HepG2 (cell line): ENCODE measurements around the gene FANCF. TPM values are rescaled to one million over a fixed set of nuclear protein-coding genes. Genes with fewer than 3 reads are reported as not detected.

Source experiments
- CBX2 ChIP-seq, 2 experiments: fragments of 200-600 bp in 1 of 2; sonication (generic); formaldehyde crosslinking in 1 of 2; IDR thresholded peaks; 2 replicates each; pipeline versions ENCODE4 v1.7.0 to v1.8.1; 2018 to 2022; ENCODE audit warnings: low read depth in 2 of 2, low read length in 1 of 2, mild to moderate bottlenecking in 1 of 2, missing genetic modification reagents in 1 of 2
- FOXA3 ChIP-seq: IDR thresholded peaks from 2 replicates; pipeline ENCODE4 v1.6.1; 2016; ENCODE audit warnings: missing genetic modification reagents, missing compliant biosample characterization
- GABPA ChIP-seq, 2 experiments: IDR thresholded peaks; 2 replicates each; pipeline ENCODE4 v1.6.1; 2011 to 2016; ENCODE audit warnings: low read depth in 2 of 2, low read length in 1 of 2, missing biosample characterization in 1 of 2, missing genetic modification characterization in 1 of 2
- HCFC1 ChIP-seq: fragments of 150-350 bp; IDR thresholded peaks from 2 replicates; pipeline ENCODE4 v1.6.1; 2014; ENCODE audit warnings: low read depth, low read length
- MATR3 ChIP-seq: sonication (generic); formaldehyde crosslinking; IDR thresholded peaks from 2 replicates; pipeline ENCODE4 v1.4.0; 2020; ENCODE audit warnings: missing genetic modification reagents
- MBD4 ChIP-seq: IDR thresholded peaks from 2 replicates; pipeline ENCODE4 v1.6.1; 2012; ENCODE audit warnings: low read length, inconsistent platforms, borderline replicate concordance
- PHB2 ChIP-seq: fragments of 450-650 bp; IDR thresholded peaks from 2 replicates; pipeline ENCODE4 v1.6.1; 2018; ENCODE audit not compliant: partially characterized antibody
- REPIN1 ChIP-seq: sonication (generic); formaldehyde crosslinking; IDR thresholded peaks from 2 replicates; pipeline ENCODE4 v1.8.0; 2022; ENCODE audit warnings: missing genetic modification reagents, low read depth, mild to moderate bottlenecking, borderline replicate concordance
- ZFP36L2 ChIP-seq: sonication (generic); formaldehyde crosslinking; IDR thresholded peaks from 2 replicates; pipeline ENCODE4 v1.4.0; 2020; ENCODE audit warnings: missing genetic modification reagents
- ZNF225 ChIP-seq: sonication (generic); formaldehyde crosslinking; IDR thresholded peaks from 2 replicates; pipeline ENCODE4 v1.4.0; 2020; ENCODE audit warnings: mild to moderate bottlenecking, missing genetic modification reagents
- ZNF263 ChIP-seq: sonication (generic); formaldehyde crosslinking; IDR thresholded peaks from 2 replicates; pipeline ENCODE4 v1.4.0; 2020; ENCODE audit warnings: missing genetic modification reagents
- ZNF331 ChIP-seq: sonication (generic); formaldehyde crosslinking; IDR thresholded peaks from 2 replicates; pipeline ENCODE4 v1.4.0; 2020; ENCODE audit warnings: missing genetic modification reagents
- ZNF350 ChIP-seq: sonication (generic); formaldehyde crosslinking; IDR thresholded peaks from 2 replicates; pipeline ENCODE4 v1.4.0; 2020; ENCODE audit warnings: mild to moderate bottlenecking, low read depth, missing genetic modification reagents, borderline replicate concordance
- ZNF543 ChIP-seq: sonication (generic); formaldehyde crosslinking; IDR thresholded peaks from 2 replicates; pipeline ENCODE4 v1.4.0; 2020; ENCODE audit warnings: mild to moderate bottlenecking, missing genetic modification reagents
- ZNF878 ChIP-seq: sonication (generic); formaldehyde crosslinking; IDR thresholded peaks from 2 replicates; pipeline ENCODE4 v1.8.1; 2023; ENCODE audit warnings: mild to moderate bottlenecking, missing genetic modification reagents, moderate library complexity
- polyA plus RNA-seq, 8 experiments: library from polyadenylated mRNA; depleted of rRNA in 3 of 8; stranded (reverse) in 7 of 8; unstranded in 1 of 8; fragments of >200 nt; fragmentation: Illumina TruSeq in 4 of 8; extraction: Trizol in 4 of 8; gene quantifications; 2 replicates each; pipeline versions ENCODE4 v1.2.1 to v1.2.3, GENCODE V29; 2011 to 2016; ENCODE audit warnings: low read depth in 4 of 8, missing spikeins in 1 of 8, mixed read lengths in 1 of 8; ENCODE audit not compliant: insufficient read depth in 1 of 8
- total RNA-seq, 5 experiments: library from RNA; depleted of rRNA; stranded (reverse); fragments of >200 nt; fragmentation: Illumina TruSeq; extraction: Trizol; gene quantifications; 2 replicates each; pipeline ENCODE4 v1.2.3, GENCODE V29; 2016; ENCODE audit warnings: low read depth in 1 of 5
- TF ChIP-seq, protein P1 (sequence below): sonication (generic); formaldehyde crosslinking; IDR thresholded peaks from 2 replicates; pipeline ENCODE4 v1.5.0; 2020; ENCODE audit warnings: missing genetic modification reagents
- TF ChIP-seq, protein P2 (sequence below): sonication (generic); formaldehyde crosslinking; IDR thresholded peaks from 2 replicates; pipeline ENCODE4 v1.9.0; 2022; ENCODE audit warnings: missing genetic modification reagents, mild to moderate bottlenecking, borderline replicate concordance
- TF ChIP-seq, protein P3 (sequence below): sonication (generic); formaldehyde crosslinking; IDR thresholded peaks from 2 replicates; pipeline ENCODE4 v1.5.0; 2020; ENCODE audit warnings: mild to moderate bottlenecking, missing genetic modification reagents
- TF ChIP-seq, protein P4 (sequence below): fragments of 450-650 bp; IDR thresholded peaks from 2 replicates; pipeline ENCODE4 v1.6.1; 2017; ENCODE audit warnings: mild to moderate bottlenecking

The FANCF gene
- total and polyA plus RNA-seq, 2 of the 13 experiments (the other 11 are each of a cell fraction or from before 2014, with no cell fraction given), result 2.5 to 9.7 TPM

DNA sequence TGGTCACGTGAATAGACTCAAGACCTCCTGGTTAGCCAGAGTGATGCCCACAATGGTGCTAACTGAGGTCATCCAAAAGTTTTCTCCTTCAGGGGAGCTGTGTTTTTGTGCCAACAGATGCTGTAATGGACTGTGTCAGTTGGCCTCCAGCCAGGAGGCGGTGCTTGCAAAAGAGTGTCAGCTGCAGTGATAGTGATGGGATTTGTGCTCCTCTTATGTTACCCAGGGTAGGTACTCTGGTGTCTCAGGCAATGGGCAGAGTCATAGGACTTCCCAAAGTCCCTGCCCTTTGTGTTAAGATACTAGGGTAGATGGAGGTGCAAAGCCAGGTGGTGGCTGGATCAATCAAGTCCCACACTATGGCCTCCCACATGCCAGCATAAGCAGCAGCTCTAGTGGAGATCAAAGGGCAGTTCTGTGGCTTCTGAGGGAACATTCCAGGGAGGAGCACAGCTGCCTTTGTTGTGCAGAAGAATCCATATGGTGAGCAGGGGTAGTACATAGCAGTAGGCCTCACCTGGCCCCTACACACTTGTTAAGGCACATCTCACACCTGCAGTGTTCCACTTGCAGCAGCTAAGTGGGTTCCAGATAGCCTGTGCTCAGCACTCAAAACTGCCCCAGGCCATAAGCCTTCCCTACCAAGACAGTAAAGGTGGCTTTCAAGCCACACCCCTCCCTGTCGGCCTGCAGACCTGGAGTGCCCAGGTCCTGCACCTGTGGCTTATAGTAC is 9.4 kb upstream of the FANCF start (continued):
- TF ChIP-seq ZNF331 (peak; percentile 77; the same call in 1 of the 2 replicates), PHB2 (no peak), ZNF878 (CRISPR knock-in tag) (0 out of 2 replicates have a peak, but pooled peaks have one; percentile 17), ZNF543 (no peak), MBD4 (no peak), ZFP36L2 (CRISPR knock-in tag) (no peak), REPIN1 (no peak; the same call in 1 of the 2 replicates), GABPA (IDR thresholded peaks at IDR 0.05; ENCODE audit: low read depth, low read length) (no peak), GABPA (CRISPR knock-in tag; IDR thresholded peaks at IDR 0.05; ENCODE audit: low read depth) (no peak), HCFC1 (no peak), FOXA3 (CRISPR knock-in tag) (peak; percentile 55), ZNF350 (peak; percentile 52; the same call in 1 of the 2 replicates), ZNF263 (CRISPR knock-in tag) (peak; percentile 83), CBX2 (IDR thresholded peaks at IDR 0.05; ENCODE audit: low read depth, low read length) (no peak), CBX2 (CRISPR knock-in tag; IDR thresholded peaks at IDR 0.05; ENCODE audit: low read depth) (no peak), MATR3 (CRISPR knock-in tag) (no peak), ZNF225 (CRISPR knock-in tag) (no peak)
- TF ChIP-seq, protein P1, sequence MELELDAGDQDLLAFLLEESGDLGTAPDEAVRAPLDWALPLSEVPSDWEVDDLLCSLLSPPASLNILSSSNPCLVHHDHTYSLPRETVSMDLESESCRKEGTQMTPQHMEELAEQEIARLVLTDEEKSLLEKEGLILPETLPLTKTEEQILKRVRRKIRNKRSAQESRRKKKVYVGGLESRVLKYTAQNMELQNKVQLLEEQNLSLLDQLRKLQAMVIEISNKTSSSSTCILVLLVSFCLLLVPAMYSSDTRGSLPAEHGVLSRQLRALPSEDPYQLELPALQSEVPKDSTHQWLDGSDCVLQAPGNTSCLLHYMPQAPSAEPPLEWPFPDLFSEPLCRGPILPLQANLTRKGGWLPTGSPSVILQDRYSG (CRISPR knock-in tag), result no peak
- TF ChIP-seq, protein P2, sequence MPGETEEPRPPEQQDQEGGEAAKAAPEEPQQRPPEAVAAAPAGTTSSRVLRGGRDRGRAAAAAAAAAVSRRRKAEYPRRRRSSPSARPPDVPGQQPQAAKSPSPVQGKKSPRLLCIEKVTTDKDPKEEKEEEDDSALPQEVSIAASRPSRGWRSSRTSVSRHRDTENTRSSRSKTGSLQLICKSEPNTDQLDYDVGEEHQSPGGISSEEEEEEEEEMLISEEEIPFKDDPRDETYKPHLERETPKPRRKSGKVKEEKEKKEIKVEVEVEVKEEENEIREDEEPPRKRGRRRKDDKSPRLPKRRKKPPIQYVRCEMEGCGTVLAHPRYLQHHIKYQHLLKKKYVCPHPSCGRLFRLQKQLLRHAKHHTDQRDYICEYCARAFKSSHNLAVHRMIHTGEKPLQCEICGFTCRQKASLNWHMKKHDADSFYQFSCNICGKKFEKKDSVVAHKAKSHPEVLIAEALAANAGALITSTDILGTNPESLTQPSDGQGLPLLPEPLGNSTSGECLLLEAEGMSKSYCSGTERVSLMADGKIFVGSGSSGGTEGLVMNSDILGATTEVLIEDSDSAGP (CRISPR knock-in tag), result peak; percentile 65
- TF ChIP-seq, protein P3, sequence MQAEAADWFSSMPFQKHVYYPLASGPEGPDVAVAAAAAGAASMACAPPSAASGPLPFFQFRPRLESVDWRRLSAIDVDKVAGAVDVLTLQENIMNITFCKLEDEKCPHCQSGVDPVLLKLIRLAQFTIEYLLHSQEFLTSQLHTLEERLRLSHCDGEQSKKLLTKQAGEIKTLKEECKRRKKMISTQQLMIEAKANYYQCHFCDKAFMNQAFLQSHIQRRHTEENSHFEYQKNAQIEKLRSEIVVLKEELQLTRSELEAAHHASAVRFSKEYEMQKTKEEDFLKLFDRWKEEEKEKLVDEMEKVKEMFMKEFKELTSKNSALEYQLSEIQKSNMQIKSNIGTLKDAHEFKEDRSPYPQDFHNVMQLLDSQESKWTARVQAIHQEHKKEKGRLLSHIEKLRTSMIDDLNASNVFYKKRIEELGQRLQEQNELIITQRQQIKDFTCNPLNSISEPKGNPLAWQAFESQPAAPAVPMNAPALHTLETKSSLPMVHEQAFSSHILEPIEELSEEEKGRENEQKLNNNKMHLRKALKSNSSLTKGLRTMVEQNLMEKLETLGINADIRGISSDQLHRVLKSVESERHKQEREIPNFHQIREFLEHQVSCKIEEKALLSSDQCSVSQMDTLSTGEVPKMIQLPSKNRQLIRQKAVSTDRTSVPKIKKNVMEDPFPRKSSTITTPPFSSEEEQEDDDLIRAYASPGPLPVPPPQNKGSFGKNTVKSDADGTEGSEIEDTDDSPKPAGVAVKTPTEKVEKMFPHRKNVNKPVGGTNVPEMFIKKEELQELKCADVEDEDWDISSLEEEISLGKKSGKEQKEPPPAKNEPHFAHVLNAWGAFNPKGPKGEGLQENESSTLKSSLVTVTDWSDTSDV, result no peak
- TF ChIP-seq, protein P4, sequence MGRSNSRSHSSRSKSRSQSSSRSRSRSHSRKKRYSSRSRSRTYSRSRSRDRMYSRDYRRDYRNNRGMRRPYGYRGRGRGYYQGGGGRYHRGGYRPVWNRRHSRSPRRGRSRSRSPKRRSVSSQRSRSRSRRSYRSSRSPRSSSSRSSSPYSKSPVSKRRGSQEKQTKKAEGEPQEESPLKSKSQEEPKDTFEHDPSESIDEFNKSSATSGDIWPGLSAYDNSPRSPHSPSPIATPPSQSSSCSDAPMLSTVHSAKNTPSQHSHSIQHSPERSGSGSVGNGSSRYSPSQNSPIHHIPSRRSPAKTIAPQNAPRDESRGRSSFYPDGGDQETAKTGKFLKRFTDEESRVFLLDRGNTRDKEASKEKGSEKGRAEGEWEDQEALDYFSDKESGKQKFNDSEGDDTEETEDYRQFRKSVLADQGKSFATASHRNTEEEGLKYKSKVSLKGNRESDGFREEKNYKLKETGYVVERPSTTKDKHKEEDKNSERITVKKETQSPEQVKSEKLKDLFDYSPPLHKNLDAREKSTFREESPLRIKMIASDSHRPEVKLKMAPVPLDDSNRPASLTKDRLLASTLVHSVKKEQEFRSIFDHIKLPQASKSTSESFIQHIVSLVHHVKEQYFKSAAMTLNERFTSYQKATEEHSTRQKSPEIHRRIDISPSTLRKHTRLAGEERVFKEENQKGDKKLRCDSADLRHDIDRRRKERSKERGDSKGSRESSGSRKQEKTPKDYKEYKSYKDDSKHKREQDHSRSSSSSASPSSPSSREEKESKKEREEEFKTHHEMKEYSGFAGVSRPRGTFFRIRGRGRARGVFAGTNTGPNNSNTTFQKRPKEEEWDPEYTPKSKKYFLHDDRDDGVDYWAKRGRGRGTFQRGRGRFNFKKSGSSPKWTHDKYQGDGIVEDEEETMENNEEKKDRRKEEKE, result no peak
